Measurements from ENCODE around the gene WBP1. TPM values are rescaled to one million over a fixed set of nuclear protein-coding genes. Genes with fewer than 3 reads are reported as not detected.

Gene WBP1
- polyA plus RNA-seq, 2 of the 4 experiments (the other 2 are of a cell fraction) = 59.0 to 62.6 TPM

DNA sequence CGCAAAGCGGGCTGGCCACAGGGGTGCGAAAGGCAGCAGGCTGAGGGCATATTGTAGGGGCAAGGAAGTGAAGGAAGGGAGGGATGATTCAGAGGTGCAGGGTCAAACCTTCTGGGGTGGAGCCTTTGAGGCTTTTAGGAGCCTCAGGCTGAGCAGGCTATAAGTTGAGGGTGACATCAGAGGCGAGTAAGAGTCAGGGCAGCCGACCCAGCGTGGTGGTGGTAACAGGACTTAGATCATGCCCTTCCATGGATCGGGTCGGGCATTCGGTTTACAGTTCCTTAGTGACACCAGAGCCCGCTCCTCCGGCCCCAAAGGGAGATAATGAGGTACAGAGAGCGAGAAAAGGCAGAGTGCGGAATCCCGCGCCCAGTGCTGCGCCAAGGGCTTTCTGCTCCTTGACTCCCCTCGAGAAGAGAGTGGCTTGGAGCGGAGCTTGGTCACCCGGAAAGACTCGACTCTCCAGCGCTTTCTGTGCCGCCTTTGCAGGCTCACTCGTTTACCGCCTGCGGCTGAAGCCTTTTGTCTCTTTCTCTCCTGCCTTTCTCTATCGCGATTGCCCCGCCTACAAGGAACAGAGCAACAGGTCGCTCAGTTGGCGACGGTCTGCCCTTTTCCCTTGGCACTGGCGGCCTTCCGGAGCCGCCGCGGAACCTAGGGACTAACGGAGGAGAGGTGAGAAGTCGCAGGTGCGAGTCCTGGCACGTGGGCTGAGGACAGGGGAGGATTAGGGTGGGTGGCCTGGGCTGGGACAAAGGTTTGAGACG lies 40.4 kb downstream of the WBP1 start:
- DNase-seq (ENCODE audit: low read depth in 1 of 2, low spot score in 1 of 2) (peak in 1 of 2 experiments; percentile 32), FAIRE-seq (no peak), ATAC-seq (peak in 1 of 2 experiments; percentile 6; a peak in 3 of 6 replicates)
- Histone ChIP-seq H3K4me2 (no peak overlapping the region), H3K4me3 (no peak overlapping the region), H3K4me1 (peaks cover 10% of the 10 kb centered on the region), H3K9me3 (no peaks in the 10 kb centered on the region), H3K27ac (no peak overlapping the region)
- POLR2A ChIA-PET = no interaction called here
- WGBS (ENCODE audit: missing lambda C conversion rate) = 71% methylated on average over 41 of the region's 41 CpGs
- TF ChIP-seq MAX (IDR thresholded peaks at IDR 0.05) (0 out of 2 replicates have a peak, but pooled peaks have one; percentile 7), HES2 (IDR thresholded peaks at IDR 0.05) (no peak), KDM1A (IDR thresholded peaks at IDR 0.05; ENCODE audit: low read depth) (no peak)
- CTCF ChIA-PET = interaction anchor here (0.9 to 15.5 kb wide), 2 partner anchors 8 to 12 kb away, joined by 4 to 184 read pairs; partner anchors contain the start of genes CCDC142, PCGF1 and TTC31

DNA sequence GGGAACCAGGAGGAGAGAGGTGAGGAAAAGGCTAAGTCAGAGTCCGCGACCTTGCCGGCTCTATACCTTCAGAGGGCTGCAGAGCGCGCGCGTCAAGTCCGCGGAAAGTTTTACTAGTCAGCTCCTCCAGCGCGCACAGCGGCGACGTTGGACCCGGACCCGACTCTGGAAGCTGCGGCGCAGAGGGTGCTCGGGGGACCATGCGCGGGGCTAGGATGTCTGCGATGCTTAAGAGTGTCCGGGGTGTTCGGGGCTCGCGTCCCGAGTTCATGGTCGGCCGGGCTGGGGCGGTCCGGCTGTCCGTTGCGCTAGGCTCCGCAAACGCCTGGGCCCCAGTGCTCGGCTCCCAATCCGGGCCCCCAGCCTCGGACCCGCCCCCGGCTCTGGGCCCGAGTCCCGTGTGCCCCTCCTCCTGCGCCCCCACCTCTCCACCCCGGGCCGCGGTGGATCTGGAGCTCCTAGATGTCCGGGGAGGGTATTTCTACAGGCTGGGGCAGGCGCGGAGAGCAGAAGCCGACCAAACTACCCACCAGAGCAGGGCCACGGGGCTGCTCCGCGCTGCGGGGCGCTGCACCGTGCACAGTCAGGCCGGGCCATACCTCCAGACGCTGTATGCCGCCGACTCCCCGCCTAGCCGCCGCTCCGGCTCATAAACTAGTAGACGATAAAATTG lies 41.2 kb downstream of the WBP1 start, which contains the start of gene LBX2:
Gene LBX2, minus strand, starts transcription at position 337 of the 673 bp plus-strand sequence. Its CDS starts 66 bp downstream, at position 271.
- DNase-seq (ENCODE audit: low read depth in 1 of 2, low spot score in 1 of 2) (no peak), FAIRE-seq (no peak), ATAC-seq (no peak)
- Histone ChIP-seq H3K9me3 (no peaks in the 10 kb centered on the region), H3K27ac (no peak within 1 kb of the TSS), H3K4me1 (peaks cover 13% of the 10 kb centered on the region), H3K4me2 (no peak within 1 kb of the TSS), H3K4me3 (no peak within 1 kb of the TSS)
- ChIA-PET POLR2A (no interaction called here), CTCF (interaction anchor here (1.2 to 15.5 kb wide), 4 partner anchors 12 to 88 kb away, joined by 4 to 184 read pairs (median 10); partner anchors contain the start of genes CCDC142, MRPL53 and TTC31)
- 75% methylated on average over 56 of the region's 65 CpGs for WGBS (ENCODE audit: missing lambda C conversion rate)
- TF ChIP-seq HEYL (CRISPR knock-in tag; IDR thresholded peaks at IDR 0.05) (no peak), MAX (IDR thresholded peaks at IDR 0.05) (0 out of 2 replicates have a peak, but pooled peaks have one; percentile 4)

GRCh38 chr2:74499940-74500577 lies 41.8 kb downstream of the WBP1 start:
- POLR2A ChIA-PET = interaction anchor here (1.1 to 1.6 kb wide), 2 partner anchors 11 to 17 kb away, joined by 4 to 5 read pairs; partner anchors contain the start of genes CCDC142 and TTC31
- peaks cover 13% of the 10 kb centered on the region for H3K4me1 ChIP-seq
- CTCF ChIA-PET = interaction anchor here (0.8 to 15.5 kb wide), 7 partner anchors 13 to 375 kb away, joined by 3 to 184 read pairs (median 4); partner anchors contain the start of genes AUP1, CCDC142, HTRA2 and MRPL53
- H3K9me3 ChIP-seq = no peaks in the 10 kb centered on the region
- TF ChIP-seq, protein P1, sequence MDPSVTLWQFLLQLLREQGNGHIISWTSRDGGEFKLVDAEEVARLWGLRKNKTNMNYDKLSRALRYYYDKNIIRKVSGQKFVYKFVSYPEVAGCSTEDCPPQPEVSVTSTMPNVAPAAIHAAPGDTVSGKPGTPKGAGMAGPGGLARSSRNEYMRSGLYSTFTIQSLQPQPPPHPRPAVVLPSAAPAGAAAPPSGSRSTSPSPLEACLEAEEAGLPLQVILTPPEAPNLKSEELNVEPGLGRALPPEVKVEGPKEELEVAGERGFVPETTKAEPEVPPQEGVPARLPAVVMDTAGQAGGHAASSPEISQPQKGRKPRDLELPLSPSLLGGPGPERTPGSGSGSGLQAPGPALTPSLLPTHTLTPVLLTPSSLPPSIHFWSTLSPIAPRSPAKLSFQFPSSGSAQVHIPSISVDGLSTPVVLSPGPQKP (IDR thresholded peaks at IDR 0.05; ENCODE audit: low read depth, low read length) = no peak
- TF ChIP-seq KDM1A (IDR thresholded peaks at IDR 0.05; ENCODE audit: low read depth) (no peak), RAD21 (conservative IDR thresholded peaks at IDR 0.05 in 1 of 2, IDR thresholded peaks at IDR 0.05 in 1 of 2) (no peak), HEYL (CRISPR knock-in tag; IDR thresholded peaks at IDR 0.05) (no peak), RNF2 (IDR thresholded peaks at IDR 0.05; ENCODE audit: borderline replicate concordance, low read depth) (no peak), ATOH8 (CRISPR knock-in tag; IDR thresholded peaks at IDR 0.05; ENCODE audit: low read depth) (no peak), FOSL2 (IDR thresholded peaks at IDR 0.05) (no peak), FOSL2 (CRISPR knock-in tag; IDR thresholded peaks at IDR 0.05) (no peak), TP53 (CRISPR knock-in tag; IDR thresholded peaks at IDR 0.05) (no peak), POLR2AphosphoS2 (conservative IDR thresholded peaks at IDR 0.05; ENCODE audit: low read length) (no peak), HOXB5 (CRISPR knock-in tag; IDR thresholded peaks at IDR 0.05) (no peak), MAFK (IDR thresholded peaks at IDR 0.05; ENCODE audit: partially characterized antibody) (no peak)
- TF ChIP-seq, protein P2, sequence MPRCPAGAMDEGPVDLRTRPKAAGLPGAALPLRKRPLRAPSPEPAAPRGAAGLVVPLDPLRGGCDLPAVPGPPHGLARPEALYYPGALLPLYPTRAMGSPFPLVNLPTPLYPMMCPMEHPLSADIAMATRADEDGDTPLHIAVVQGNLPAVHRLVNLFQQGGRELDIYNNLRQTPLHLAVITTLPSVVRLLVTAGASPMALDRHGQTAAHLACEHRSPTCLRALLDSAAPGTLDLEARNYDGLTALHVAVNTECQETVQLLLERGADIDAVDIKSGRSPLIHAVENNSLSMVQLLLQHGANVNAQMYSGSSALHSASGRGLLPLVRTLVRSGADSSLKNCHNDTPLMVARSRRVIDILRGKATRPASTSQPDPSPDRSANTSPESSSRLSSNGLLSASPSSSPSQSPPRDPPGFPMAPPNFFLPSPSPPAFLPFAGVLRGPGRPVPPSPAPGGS (IDR thresholded peaks at IDR 0.05) = no peak
- H3K27ac ChIP-seq = no peak overlapping the region
- DNase-seq (ENCODE audit: low read depth in 1 of 2, low spot score in 1 of 2) (no peak), ATAC-seq (no peak), FAIRE-seq (no peak)
- no peak overlapping the region for H3K4me3 ChIP-seq
- WGBS (ENCODE audit: missing lambda C conversion rate) = 81% methylated on average over 15 of the region's 15 CpGs
- no peak overlapping the region for H3K4me2 ChIP-seq
